ENCODE measurements around the gene MPDZ.

Gene MPDZ, protein sequence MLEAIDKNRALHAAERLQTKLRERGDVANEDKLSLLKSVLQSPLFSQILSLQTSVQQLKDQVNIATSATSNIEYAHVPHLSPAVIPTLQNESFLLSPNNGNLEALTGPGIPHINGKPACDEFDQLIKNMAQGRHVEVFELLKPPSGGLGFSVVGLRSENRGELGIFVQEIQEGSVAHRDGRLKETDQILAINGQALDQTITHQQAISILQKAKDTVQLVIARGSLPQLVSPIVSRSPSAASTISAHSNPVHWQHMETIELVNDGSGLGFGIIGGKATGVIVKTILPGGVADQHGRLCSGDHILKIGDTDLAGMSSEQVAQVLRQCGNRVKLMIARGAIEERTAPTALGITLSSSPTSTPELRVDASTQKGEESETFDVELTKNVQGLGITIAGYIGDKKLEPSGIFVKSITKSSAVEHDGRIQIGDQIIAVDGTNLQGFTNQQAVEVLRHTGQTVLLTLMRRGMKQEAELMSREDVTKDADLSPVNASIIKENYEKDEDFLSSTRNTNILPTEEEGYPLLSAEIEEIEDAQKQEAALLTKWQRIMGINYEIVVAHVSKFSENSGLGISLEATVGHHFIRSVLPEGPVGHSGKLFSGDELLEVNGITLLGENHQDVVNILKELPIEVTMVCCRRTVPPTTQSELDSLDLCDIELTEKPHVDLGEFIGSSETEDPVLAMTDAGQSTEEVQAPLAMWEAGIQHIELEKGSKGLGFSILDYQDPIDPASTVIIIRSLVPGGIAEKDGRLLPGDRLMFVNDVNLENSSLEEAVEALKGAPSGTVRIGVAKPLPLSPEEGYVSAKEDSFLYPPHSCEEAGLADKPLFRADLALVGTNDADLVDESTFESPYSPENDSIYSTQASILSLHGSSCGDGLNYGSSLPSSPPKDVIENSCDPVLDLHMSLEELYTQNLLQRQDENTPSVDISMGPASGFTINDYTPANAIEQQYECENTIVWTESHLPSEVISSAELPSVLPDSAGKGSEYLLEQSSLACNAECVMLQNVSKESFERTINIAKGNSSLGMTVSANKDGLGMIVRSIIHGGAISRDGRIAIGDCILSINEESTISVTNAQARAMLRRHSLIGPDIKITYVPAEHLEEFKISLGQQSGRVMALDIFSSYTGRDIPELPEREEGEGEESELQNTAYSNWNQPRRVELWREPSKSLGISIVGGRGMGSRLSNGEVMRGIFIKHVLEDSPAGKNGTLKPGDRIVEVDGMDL (N-terminal part only)

DNA sequence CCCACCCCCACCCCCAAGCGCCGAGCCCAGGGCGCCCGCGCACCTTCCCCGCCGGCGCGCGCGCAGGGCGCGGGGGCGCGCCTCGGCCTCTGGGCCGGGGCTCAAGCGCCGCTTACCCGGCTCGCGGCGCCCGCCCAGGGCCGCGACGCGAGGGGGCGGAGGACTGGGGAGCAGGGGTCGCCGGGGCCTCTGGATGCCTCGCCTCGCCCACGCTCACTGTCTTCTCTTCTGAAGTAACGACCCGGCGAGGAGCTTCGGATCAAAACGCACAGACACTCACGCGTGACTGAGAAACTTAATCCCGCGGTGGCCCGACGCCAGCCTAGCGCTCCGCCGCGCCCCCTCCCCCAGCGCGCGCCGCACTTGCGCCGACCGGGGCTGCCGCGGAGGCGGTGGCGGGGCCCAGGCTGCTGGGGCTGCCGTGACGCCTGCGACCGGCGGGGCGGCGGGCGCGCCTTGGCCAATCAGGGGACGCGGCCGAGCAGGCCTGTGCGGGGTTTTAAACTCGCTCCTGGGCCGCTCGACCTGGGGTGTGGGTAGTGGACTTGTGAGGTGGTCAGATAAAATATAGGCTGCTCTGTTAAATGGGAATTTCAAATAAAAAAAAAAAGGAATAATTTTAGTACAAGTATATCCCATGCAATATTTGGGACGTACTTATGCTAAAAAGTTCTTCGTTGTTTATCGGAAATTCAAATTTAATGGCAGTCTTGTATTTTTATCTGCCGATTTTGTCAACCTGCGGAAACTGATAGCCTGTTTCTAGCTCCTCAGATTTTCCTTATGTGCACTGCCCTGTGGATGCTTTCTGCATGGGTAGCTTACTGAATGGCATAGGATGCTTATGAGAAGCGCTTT lies at the start of gene MPDZ:
MPDZ (minus strand) TSS at position 409 of the 858 bp plus-strand sequence. CDS start 29,377 bp downstream, outside the sequence.
- DNase-seq (ENCODE audit: low read depth in 2 of 2), result peak in 1 of 2 experiments; percentile 48

DNA sequence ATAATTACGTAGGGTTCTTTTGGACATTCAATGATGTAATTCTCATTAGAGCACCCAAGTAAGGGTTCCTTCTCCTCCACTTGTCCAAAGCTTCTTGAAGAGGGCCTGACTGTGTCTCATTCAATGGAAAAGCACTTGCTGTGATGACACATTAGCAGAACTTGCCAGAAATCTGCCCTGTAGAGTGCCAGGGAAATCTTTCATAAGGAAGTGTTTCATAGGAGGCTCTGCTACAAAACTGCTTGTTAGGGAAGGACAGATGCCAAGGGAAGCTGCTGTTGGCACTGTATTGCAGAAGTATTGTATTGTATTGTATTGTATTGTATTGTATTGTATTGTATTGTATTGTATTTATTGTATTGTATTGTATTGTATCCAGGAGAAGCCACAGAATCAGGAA lies 45.5 kb upstream of the MPDZ start:
- no peak for DNase-seq (ENCODE audit: low read depth in 2 of 2)

DNA sequence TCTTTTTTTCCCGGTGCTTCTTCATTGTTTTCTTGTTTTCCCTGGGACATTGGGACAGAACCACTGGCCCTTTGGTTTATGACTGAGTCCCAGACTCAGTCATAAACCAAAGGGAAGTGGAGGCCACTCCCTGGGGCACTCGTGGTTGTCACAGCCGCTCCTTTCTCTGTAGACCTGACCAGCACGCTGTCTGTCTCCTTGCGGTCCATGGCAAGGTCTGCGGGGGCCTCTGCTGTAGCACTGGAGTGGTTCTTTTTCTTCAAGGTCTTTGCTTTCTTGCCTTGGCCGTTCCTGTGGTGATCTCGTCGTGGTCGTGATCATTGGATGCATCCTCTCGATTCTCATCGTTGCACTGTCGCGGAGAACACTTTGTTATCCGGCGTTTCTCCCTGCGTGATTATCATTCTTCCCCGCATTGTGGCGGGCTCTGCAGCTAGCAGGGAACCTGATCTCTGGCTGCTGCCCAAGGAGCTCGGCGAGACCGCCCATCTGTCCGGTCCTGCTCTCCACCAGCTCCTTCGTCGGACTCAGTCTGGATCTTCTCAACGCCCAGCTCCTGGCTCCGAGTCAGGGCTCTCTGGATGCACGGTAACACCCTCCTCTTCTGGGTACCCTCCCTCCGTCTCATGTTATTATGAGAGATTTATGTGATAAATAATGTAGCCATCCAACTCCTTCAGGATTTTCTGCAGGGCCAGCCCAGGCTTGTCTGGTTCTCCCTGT lies 43.5 kb upstream of the MPDZ start:
- DNase-seq (ENCODE audit: low read depth in 2 of 2), result no peak

DNA sequence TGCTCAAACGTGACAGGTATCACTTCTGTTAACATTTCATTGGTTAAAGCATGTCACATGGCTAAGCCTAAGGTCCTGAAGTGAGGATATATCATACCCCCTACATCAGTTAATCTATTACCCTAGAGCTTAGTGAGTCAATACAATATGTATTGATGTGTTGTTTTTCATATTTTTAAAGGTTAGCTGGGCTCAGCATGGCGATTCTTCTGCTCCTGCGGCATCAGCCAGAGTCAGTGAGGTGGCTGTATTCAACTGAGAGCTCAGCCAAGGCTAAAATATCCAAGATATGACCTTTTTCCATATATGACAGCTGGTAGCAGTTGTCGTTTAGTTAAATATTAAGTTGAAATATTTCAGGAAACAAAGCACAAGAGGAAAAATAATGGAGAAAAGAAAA lies 38.5 kb upstream of the MPDZ start:
- no peak for DNase-seq (ENCODE audit: low read depth in 2 of 2)

DNA sequence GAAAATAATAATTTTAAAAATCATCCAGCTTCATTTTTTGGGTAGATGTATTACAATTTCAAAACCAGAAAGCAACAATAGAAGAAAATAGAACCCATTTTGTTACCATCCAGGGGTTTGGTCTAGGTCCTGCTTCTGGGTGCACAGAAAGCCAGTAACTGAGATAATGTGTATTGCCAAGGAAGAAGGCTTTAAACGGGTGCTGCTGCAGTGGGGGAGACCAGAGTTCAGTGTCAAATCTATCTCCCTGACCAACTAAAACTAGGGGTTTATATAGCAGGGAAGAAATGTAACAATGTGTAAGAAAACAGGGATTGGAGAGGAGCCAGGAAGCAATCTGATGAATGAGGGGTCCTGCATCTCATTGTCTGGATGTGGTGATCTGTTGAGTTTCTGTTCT lies 17.5 kb upstream of the MPDZ start:
- no peak for DNase-seq (ENCODE audit: low read depth in 2 of 2)

DNA sequence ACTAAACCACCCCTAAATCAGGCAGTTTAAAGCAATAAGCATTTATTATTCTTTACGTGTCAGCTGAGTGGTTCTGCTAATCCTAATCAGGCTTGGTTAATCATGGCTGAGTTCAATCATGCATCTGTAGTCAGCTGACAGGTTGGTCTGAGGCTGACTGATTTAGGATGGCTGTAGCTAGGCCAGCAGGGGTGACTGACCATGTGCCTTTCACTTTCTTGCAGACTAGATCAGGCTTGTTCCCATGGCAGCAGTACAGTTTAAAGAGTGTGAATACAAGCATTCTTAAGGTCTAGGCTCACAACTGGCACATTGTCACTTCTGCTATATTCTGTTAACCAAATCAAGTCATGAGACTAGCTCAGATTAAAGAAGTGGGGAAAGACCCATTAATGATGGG lies 16.1 kb upstream of the MPDZ start:
- DNase-seq (ENCODE audit: low read depth in 2 of 2), result no peak

DNA sequence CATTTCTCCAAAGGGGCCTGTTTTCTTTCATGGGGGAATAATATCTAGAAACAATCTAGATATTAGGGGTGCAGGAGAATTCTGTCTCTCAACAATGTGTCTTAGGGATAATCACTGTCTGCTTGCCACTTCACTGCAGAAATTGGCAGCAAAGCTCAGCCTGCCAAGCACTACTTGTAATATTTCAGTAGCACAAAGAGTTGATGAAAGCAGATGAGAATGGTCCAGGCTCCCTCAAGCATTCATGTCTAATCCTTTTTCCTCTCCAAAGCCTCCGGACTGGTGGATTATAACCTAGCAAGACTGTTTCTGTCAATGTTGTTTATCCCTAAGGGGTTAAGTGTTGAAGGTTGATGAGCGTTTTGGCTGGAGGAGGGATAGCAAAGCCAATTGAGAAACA lies 13.3 kb upstream of the MPDZ start:
- no peak for DNase-seq (ENCODE audit: low read depth in 2 of 2)

DNA sequence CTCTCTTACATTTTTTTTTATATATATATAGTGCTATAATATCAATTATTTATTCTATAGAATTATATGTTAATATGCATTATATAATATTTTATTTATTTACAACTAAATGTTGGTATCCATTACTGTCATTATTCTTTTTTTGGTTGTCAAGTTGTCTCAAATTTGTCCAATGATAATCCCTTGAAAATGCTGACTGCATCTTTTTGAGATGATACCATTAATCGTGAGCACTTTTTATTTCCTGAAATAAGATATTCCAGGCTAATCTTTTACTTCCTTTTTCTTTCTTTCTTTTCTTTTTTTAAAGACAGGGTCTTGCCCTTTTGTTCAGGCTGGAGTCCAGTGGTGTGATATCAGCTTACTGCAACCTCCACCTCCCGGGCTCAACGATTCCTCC lies 12.7 kb upstream of the MPDZ start:
- DNase-seq (ENCODE audit: low read depth in 2 of 2), result no peak

DNA sequence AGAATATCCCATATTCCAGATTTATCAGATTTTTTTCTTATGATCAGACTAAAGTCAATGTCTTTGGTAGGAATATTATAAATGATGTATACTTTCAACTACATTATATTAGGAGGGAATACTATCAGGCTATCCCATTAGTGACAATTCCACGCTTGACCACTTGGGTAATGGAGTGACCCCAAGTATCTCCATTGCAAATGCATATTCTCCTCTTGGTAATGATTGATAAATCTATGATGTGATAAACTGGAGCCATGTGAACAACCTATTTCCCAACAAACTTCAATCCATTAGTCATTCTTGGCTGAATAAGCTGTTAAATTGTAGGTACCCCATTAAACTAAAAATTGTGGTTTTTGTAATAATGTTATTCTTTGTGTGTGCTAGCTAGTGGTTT lies 12.2 kb upstream of the MPDZ start:
- DNase-seq (ENCODE audit: low read depth in 2 of 2), result no peak

DNA sequence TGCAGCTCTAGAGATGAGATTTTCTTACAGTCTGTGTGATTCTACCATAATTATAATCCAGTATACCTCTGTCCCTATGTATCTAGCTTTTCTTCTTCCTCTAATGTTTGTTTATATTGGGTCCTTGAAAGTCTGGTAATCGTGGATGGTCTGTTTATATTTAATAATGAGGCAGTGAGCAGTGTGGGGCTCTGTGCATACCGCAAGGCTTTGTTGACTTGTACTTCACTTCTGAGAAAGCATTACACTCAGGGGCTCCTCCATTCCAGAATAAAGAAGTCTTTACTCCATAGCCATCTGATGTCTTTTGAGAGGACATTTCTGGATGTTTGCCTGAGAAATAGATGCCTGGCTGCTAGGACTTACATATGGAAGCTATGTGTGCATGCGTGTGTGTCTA lies 4.5 kb upstream of the MPDZ start:
- no peak for DNase-seq (ENCODE audit: low read depth in 2 of 2)

DNA sequence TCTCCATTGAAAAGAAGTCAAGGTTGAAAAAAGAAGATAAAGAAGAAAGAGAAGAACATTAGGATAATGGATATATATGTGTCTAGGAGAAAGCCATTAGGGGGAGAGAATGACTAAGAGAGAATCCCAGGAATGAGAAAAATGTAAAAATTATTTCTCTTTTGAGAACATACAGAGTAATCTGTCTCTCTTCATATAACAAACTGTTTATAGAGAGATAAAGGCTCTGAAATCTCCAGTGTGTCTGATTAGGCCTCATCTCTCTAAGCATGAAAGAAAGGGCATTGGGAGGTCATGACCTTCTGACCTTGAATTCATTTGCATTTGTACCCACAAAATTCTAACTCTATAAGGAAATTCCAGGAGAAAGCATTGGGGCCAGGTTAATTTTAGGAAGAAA lies 3.5 kb upstream of the MPDZ start:
- DNase-seq (ENCODE audit: low read depth in 2 of 2), result no peak

DNA sequence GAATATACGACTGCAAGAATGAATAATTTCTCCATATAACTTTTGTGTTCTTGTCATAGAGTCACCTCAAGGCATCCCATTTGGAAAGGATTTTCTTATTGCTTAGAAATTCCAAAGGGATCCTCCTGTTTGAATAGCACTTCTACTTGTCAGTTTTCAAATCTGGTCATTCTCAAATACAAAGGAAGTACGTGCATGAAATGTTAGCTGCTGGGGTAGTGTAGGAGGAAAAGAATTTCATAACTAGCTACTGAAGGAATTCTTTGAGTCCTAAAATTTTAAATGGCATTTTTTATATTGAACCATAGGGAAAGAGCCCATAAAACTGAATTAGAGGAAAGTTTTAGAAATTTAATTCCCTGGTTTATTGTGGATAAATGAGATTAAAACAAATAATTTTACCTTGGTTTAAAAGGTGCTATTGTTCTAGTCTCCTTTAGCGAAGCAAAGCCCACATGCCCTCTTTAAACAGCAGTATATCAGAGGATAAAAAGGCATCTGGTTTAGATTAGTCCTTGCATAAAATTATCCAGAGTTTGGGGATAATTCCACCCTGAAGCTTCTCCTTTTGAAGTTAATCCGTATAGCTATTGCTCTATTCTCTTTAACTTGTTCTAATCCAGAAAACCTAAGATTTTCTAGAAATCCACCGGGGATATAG lies 2.0 kb upstream of the MPDZ start:
- no peak for DNase-seq (ENCODE audit: low read depth in 2 of 2)

DNA sequence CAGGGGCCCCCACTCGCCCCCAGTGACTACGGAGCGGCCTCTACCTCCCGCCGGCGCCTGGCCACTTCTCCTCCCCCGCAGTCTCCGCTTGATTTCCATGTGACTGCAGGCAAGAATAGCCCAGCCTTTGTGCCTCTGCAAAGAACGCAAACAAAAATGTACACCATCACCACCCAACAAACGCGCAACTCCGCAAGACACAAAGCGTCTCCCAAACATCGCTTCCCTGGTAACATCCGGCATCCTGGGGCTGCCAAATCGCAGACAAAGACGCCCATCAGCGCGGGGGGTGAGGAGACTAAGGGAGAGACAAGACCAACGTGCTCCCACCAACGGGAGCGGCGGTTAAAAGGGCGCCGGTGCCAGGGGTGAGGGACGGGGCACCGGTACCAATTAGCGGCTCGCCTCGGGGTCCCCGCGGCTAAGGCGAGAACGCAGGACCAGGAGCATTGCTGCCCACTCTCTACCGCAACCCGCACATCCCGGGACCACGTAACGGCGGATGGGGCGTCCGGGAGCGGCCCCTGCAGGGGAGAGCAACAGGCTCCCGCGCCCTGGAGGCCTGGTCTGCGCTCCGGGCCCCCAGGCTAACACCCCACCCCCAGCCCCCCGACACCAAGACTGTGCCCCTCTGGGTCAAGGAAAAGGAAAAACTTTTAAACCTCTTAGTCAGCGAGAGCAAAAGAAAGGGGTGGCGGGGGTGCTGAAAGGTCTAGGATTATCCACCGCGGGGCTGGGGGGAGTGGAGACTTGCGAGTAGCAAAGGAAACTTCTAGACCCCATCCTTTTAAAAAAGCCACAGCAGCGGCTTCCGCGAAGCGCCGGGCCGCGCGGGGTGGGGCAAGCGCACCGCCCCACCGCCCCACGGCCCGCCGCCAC lies 885 bp downstream of the MPDZ start:
- peak in 1 of 2 experiments; percentile 42 for DNase-seq (ENCODE audit: low read depth in 2 of 2)

DNA sequence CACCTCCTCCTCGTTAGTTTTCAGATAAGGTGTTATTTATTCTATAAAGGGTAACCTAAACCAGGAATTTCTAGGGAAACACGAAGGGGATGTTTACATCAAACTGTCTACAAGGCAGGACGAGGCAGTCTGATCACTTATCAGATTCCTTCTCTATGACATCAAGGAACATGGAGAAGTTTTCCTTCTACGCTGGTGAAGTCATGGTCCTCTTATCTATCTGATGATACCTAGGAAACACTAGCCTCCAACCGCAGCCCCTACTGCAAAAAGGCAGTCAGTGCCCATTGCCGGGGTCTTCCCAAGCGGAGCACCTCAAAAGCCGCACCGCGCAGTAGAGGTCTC lies 1.5 kb downstream of the MPDZ start:
- no peak for DNase-seq (ENCODE audit: low read depth in 2 of 2)

DNA sequence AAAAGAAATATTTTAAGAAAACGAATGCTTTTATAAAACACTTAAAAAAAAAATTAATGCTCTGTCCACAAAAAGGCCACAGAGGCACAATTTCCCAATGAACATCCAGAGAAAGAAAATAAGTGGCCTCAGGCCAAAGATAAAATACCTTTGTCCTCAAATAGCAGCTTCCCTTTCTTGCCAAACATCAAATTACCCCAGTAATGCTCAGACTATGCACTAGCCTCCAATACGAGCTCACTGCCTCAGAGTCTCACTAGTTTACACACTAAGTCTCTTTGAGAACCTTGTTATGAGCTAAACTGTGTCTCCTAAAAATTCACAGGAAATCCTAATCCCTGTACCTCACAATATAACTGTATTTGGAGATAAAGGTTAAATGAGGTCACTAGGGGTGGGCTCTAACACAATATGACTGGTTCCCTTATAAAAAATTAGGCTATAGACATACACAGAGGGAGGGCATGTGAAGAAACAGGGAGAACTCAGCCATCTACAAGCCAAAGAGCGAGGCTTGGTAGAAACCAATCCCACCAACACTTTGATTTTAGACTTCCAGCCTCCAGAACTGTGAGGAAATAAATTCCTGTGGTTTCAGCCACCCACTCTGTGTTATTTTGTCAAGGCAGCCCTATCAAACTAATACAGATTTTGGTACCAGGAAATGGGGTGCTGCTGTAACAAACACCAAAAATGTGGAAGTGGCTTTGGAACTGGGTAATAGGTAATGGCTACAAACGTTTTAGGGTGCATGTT lies 4.4 kb downstream of the MPDZ start:
- no peak for DNase-seq (ENCODE audit: low read depth in 2 of 2)

DNA sequence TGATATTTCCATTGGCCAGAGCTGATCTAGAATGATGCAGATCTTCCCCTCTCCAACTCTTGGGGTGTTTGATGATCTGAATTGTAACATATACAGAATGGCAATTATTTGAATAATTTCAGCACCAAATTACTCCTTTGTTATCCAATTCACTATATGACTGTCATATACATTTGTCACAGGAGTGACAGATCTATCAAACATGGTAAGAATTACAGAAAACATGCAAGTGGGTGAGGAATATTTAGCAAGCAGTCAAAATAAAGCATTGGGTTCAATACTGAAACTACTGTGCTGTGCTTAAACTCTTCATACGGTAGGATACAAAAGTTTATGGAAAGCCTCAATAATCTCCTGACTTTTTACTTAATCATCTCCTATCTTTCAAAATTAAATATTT lies 8.8 kb downstream of the MPDZ start:
- DNase-seq (ENCODE audit: low read depth in 2 of 2), result no peak

DNA sequence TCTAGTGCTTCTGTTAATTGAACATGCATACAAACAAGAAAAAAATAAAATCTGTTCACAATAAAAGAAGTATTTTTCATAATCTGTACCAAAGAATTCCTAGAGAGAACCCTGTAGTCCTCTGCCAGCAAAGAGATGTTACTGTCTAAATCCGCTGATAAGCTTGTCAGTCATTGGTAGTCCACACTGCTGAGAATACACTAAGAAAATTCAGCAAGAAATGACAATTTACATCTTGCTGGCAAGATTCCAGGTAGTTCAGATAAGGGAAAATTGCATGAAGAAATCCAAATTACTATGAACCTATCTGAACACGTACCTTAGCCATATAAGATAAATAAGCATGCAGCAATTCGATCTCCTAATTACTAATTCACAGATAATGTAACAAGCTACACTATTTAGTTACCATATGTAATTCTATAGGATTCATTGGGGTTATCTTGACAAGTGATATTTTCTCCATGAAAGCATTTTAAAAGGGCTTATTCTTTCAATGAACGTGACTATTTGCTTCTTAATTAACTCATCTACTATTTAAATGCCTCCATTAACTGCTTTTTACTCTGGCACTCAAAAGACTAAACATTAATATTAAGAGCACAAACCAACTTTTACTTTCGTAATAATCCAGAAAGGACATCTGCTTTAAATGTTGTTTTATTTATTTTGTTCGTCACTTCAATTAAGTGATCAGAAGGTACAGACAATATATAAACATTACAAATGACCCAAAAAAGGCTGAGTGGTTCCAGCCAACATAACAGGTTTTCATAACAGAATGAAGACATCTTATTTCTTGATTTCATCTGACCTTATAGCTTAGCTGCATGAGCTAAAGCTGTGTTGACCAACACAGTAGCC lies 9.7 kb downstream of the MPDZ start:
- DNase-seq (ENCODE audit: low read depth in 2 of 2), result no peak

Measured in fibroblast of skin of left quadriceps (primary cell).